ENCODE data around the gene PTPN6. TPM values are rescaled to one million over a fixed set of nuclear protein-coding genes. Genes with fewer than 3 reads are reported as not detected.

The PTPN6 gene
- total RNA-seq, 1 experiment from 2014 or later, result 3.4 TPM

- no peak for DNase-seq (ENCODE audit: extremely low read depth, low read depth)
Observed at GRCh38 chr12:6938353-6939190, 12.6 kb upstream of the PTPN6 start.

GRCh38 chr12:6939191-6939540 is 12.0 kb upstream of the PTPN6 start:
- no peak for DNase-seq (ENCODE audit: extremely low read depth, low read depth)

- DNase-seq (ENCODE audit: extremely low read depth, low read depth), result no peak
Observed at GRCh38 chr12:6941267-6941666, 9.9 kb upstream of the PTPN6 start.

GRCh38 chr12:6941782-6942181 is 9.4 kb upstream of the PTPN6 start:
- DNase-seq (ENCODE audit: extremely low read depth, low read depth), result no peak

- no peak for DNase-seq (ENCODE audit: extremely low read depth, low read depth)
Observed at GRCh38 chr12:6942331-6942665, 8.9 kb upstream of the PTPN6 start.

- DNase-seq (ENCODE audit: extremely low read depth, low read depth), result peak; percentile 85
Observed at GRCh38 chr12:6943389-6943721, 7.8 kb upstream of the PTPN6 start.

- DNase-seq (ENCODE audit: extremely low read depth, low read depth), result peak; percentile 89
Observed at GRCh38 chr12:6943722-6944380, 7.3 kb upstream of the PTPN6 start, which contains the start of the genes C12orf57 and RNU7-1. TSS of gene C12orf57 (plus strand) at chr12:6944022. CDS start at chr12:6944122, 100 bp downstream. TSS of gene RNU7-1 (plus strand) at chr12:6943816.

GRCh38 chr12:6944381-6945186 is 6.6 kb upstream of the PTPN6 start:
- DNase-seq (ENCODE audit: extremely low read depth, low read depth), result peak; percentile 88

GRCh38 chr12:6945613-6946012 is 5.5 kb upstream of the PTPN6 start:
- no peak for DNase-seq (ENCODE audit: extremely low read depth, low read depth)

- DNase-seq (ENCODE audit: extremely low read depth, low read depth), result peak; percentile 55
Observed at GRCh38 chr12:6946033-6946919, 4.9 kb upstream of the PTPN6 start.

GRCh38 chr12:6946920-6947374 is 4.2 kb upstream of the PTPN6 start:
- no peak for DNase-seq (ENCODE audit: extremely low read depth, low read depth)

- no peak for DNase-seq (ENCODE audit: extremely low read depth, low read depth)
Observed at GRCh38 chr12:6947615-6948014, 3.5 kb upstream of the PTPN6 start.

- DNase-seq (ENCODE audit: extremely low read depth, low read depth), result no peak
Observed at GRCh38 chr12:6948873-6949594, 2.1 kb upstream of the PTPN6 start.

GRCh38 chr12:6950401-6950801 is 755 bp upstream of the PTPN6 start:
- no peak for DNase-seq (ENCODE audit: extremely low read depth, low read depth)

GRCh38 chr12:6951551-6952120 is 480 bp downstream of the PTPN6 start:
- no peak for DNase-seq (ENCODE audit: extremely low read depth, low read depth)

GRCh38 chr12:6952121-6952862 is 1.1 kb downstream of the PTPN6 start:
- DNase-seq (ENCODE audit: extremely low read depth, low read depth), result no peak

- no peak for DNase-seq (ENCODE audit: extremely low read depth, low read depth)
Observed at GRCh38 chr12:6952863-6953441, 1.8 kb downstream of the PTPN6 start.

Data from NCI-H460 (cell line).